CD4-positive, alpha-beta T cell (primary cell): ENCODE data around the gene DOCK2. TPM values are rescaled to one million over a fixed set of nuclear protein-coding genes. Genes with fewer than 3 reads are reported as not detected.

Source experiments
- ATAC-seq: fragments of 200-7000 bp; cut with Tn5 transposase; one replicate; pipeline ENCODE4 v1.10.0; 2022; ENCODE audit warnings: mild to moderate bottlenecking; ENCODE audit not compliant: poor library complexity
- CTCF ChIA-PET: fragments of 350-600 bp; sonication (Branson Sonifier 250); formaldehyde crosslinking; loops from one replicate; lab custom pipeline; 2021; ENCODE audit warnings: antibody characterized with exemption, inconsistent platforms; lab: Charles Lee
- POLR2A ChIA-PET: fragments of 350-600 bp; sonication (Branson Sonifier 250); formaldehyde crosslinking; loops from one replicate; lab custom pipeline; 2021; ENCODE audit warnings: antibody characterized with exemption, inconsistent platforms; lab: Charles Lee
- DNase-seq, 14 experiments: peaks; one replicate each; pipeline ENCODE4 v3.0.0-alpha.2; 2013 to 2020; ENCODE audit warnings: mixed read lengths in 2 of 14
- H3K27ac ChIP-seq, 2 donors: one replicate each; pipeline versions ENCODE4 v1.5.1 to v1.7.0; 2013; ENCODE audit warnings: low read length in 2 of 2, low read depth in 1 of 2, mild to moderate bottlenecking in 1 of 2
- H3K27me3 ChIP-seq, 2 experiments: 1 replicate in 1 of 2; 2 replicates in 1 of 2; pipeline versions ENCODE4 v1.6.1 to v1.7.0; 2013; ENCODE audit warnings: low read length in 2 of 2, control low read depth in 1 of 2, mild to moderate bottlenecking in 1 of 2, moderate library complexity in 1 of 2; ENCODE audit not compliant: insufficient read depth in 2 of 2, control insufficient read depth in 1 of 2
- H3K36me3 ChIP-seq: one replicate; pipeline ENCODE4 v1.6.1; 2013; ENCODE audit warnings: low read length, control low read depth; ENCODE audit not compliant: insufficient read depth
- H3K4me1 ChIP-seq: one replicate; pipeline ENCODE4 v1.6.1; 2013; ENCODE audit warnings: low read length, control low read depth; ENCODE audit not compliant: insufficient read depth
- H3K4me3 ChIP-seq: one replicate; pipeline ENCODE4 v1.5.1; 2013; ENCODE audit warnings: mild to moderate bottlenecking, low read length, moderate library complexity
- H3K9me3 ChIP-seq, 2 experiments: 1 replicate in 1 of 2; 2 replicates in 1 of 2; pipeline versions ENCODE4 v1.6.1 to v1.7.0; 2013; ENCODE audit warnings: low read length in 2 of 2, mild to moderate bottlenecking in 2 of 2, control low read depth in 1 of 2, moderate library complexity in 1 of 2; ENCODE audit not compliant: control insufficient read depth in 1 of 2, insufficient read depth in 1 of 2
- H3K27ac Mint-ChIP-seq: one replicate; pipeline ENCODE4 v1.8.0; 2020; ENCODE audit warnings: mixed read lengths
- H3K27me3 Mint-ChIP-seq: one replicate; pipeline ENCODE4 v1.8.0; 2021; ENCODE audit warnings: mixed read lengths
- H3K36me3 Mint-ChIP-seq: one replicate; pipeline ENCODE4 v1.8.0; 2021; ENCODE audit warnings: low read depth, mixed read lengths
- H3K4me1 Mint-ChIP-seq: one replicate; pipeline ENCODE4 v1.8.0; 2021; ENCODE audit warnings: low read depth, mixed read lengths
- H3K4me3 Mint-ChIP-seq: one replicate; pipeline ENCODE4 v1.8.0; 2020; ENCODE audit warnings: mild to moderate bottlenecking, mixed read lengths
- H3K9me3 Mint-ChIP-seq: one replicate; pipeline ENCODE4 v1.8.0; 2020; ENCODE audit warnings: mixed read lengths
- CTCF ChIP-seq: fragments of 200-600 bp; IDR thresholded peaks from one replicate; pipeline ENCODE4 v1.8.0; 2022; ENCODE audit warnings: antibody characterized with exemption, mild to moderate bottlenecking
- intact Hi-C, 2 experiments: fragments of 100-400 bp; cut with DNase I in 1 of 2; cut with micrococcal nuclease in 1 of 2; formaldehyde crosslinking; loops; one replicate each; pipeline versions ENCODE4 v1.15.1 to v1.9.0; 2023 to 2025; cut with DNase I, micrococcal nuclease
- total RNA-seq, 174 experiments: library from RNA in 2 of 174; stranded (reverse) in 2 of 174; gene quantifications; one replicate each; pipeline ENCODE4 v1.2.3 and lab custom pipeline; 2021 to 2026

Gene DOCK2
- total RNA-seq, 2 experiments from 2014 or later: 220 to 229 TPM

- H3K36me3 Mint-ChIP-seq: peaks cover 95% of the 10 kb centered on the region
- TF ChIP-seq CTCF: no peak
- H3K27me3 Mint-ChIP-seq: no peaks in the 10 kb centered on the region
- Histone ChIP-seq H3K27me3 (no peaks in the 10 kb centered on the region), H3K4me3 (no peak overlapping the region), H3K9me3 (no peaks in the 10 kb centered on the region), H3K4me1 (no peaks in the 10 kb centered on the region), H3K27ac (no peak overlapping the region), H3K36me3 (peaks cover 78% of the 10 kb centered on the region)
- POLR2A ChIA-PET: no interaction called here
- H3K27ac Mint-ChIP-seq: no peak overlapping the region
- no peaks in the 10 kb centered on the region for H3K9me3 Mint-ChIP-seq
- intact Hi-C loops: no loop called here
- H3K4me1 Mint-ChIP-seq: no peaks in the 10 kb centered on the region
- DNase-seq: no peak
- H3K4me3 Mint-ChIP-seq: no peak overlapping the region
- no peak for ATAC-seq
- CTCF ChIA-PET: no interaction called here
Observed at GRCh38 chr5:169991115-169991869, 354.2 kb downstream of the DOCK2 start.

GRCh38 chr5:169992789-169993484 lies 355.9 kb downstream of the DOCK2 start:
- POLR2A ChIA-PET: no interaction called here
- peaks cover 70% of the 10 kb centered on the region for H3K36me3 ChIP-seq
- TF ChIP-seq CTCF: no peak
- H3K4me3 Mint-ChIP-seq: no peak overlapping the region
- H3K4me1 Mint-ChIP-seq: no peaks in the 10 kb centered on the region
- H3K27me3 ChIP-seq: no peaks in the 10 kb centered on the region
- no peaks in the 10 kb centered on the region for H3K4me1 ChIP-seq
- no peak overlapping the region for H3K27ac Mint-ChIP-seq
- H3K36me3 Mint-ChIP-seq: peaks cover 88% of the 10 kb centered on the region
- H3K4me3 ChIP-seq: no peak overlapping the region
- no peaks in the 10 kb centered on the region for H3K9me3 ChIP-seq
- CTCF ChIA-PET: no interaction called here
- intact Hi-C loops: no loop called here
- DNase-seq (no peak), ATAC-seq (no peak)
- H3K27me3 Mint-ChIP-seq: no peaks in the 10 kb centered on the region
- no peaks in the 10 kb centered on the region for H3K9me3 Mint-ChIP-seq
- no peak overlapping the region for H3K27ac ChIP-seq

- no peak for DNase-seq
- H3K36me3 ChIP-seq: peaks cover 75% of the 10 kb centered on the region
- ATAC-seq: no peak
- ChIA-PET CTCF (no interaction called here), POLR2A (no interaction called here)
- H3K4me3 ChIP-seq: no peak overlapping the region
- Mint-ChIP-seq H3K27me3 (no peaks in the 10 kb centered on the region), H3K27ac (no peak overlapping the region), H3K36me3 (peaks cover 90% of the 10 kb centered on the region), H3K9me3 (no peaks in the 10 kb centered on the region), H3K4me3 (no peak overlapping the region), H3K4me1 (no peaks in the 10 kb centered on the region)
- H3K4me1 ChIP-seq: no peaks in the 10 kb centered on the region
- intact Hi-C loops: no loop called here
- no peak for TF ChIP-seq CTCF
- H3K9me3 ChIP-seq: no peaks in the 10 kb centered on the region
- no peak overlapping the region for H3K27ac ChIP-seq
- no peaks in the 10 kb centered on the region for H3K27me3 ChIP-seq
Observed at GRCh38 chr5:169993485-169993790, 356.4 kb downstream of the DOCK2 start.
